H9 (cell line): ENCODE results near the gene CD79B. TPM values are rescaled to one million over a fixed set of nuclear protein-coding genes. Genes with fewer than 3 reads are reported as not detected.

Experiments
- DNase-seq: peaks from one replicate; pipeline ENCODE4 v3.0.0-alpha.2; 2017
- H2AFZ ChIP-seq: one replicate; pipeline ENCODE4 v1.6.1; 2013; ENCODE audit warnings: mild to moderate bottlenecking, low read length, control low read depth, moderate library complexity
- H2AK5ac ChIP-seq: 2 replicates; pipeline ENCODE4 v1.6.1; 2013; ENCODE audit warnings: low read length, control low read depth, mixed read lengths; ENCODE audit not compliant: insufficient read length
- H2BK120ac ChIP-seq: one replicate; pipeline ENCODE4 v1.6.1; 2013; ENCODE audit warnings: low read depth, mild to moderate bottlenecking, low read length, control low read depth, inconsistent platforms; ENCODE audit not compliant: poor library complexity, severe bottlenecking
- H2BK12ac ChIP-seq: 2 replicates; pipeline ENCODE4 v1.6.1; 2013; ENCODE audit warnings: low read length, control low read depth, mixed read lengths, low read depth; ENCODE audit not compliant: insufficient read length
- H2BK15ac ChIP-seq: 2 replicates; pipeline ENCODE4 v1.6.1; 2013; ENCODE audit warnings: low read depth, low read length, control low read depth
- H2BK20ac ChIP-seq: one replicate; pipeline ENCODE4 v1.6.1; 2013; ENCODE audit warnings: low read depth, mild to moderate bottlenecking, low read length, control low read depth, inconsistent platforms; ENCODE audit not compliant: poor library complexity, severe bottlenecking
- H2BK5ac ChIP-seq: 2 replicates; pipeline ENCODE4 v1.6.1; 2013; ENCODE audit warnings: low read length, control low read depth, mixed read lengths; ENCODE audit not compliant: insufficient read length
- H3K14ac ChIP-seq: 2 replicates; pipeline ENCODE4 v1.6.1; 2013; ENCODE audit warnings: low read length, control low read depth; ENCODE audit not compliant: insufficient read depth
- H3K18ac ChIP-seq: 2 replicates; pipeline ENCODE4 v1.6.1; 2013; ENCODE audit warnings: low read depth, mild to moderate bottlenecking, mixed read lengths, low read length, control low read depth; ENCODE audit not compliant: insufficient read length
- H3K23ac ChIP-seq: 2 replicates; pipeline ENCODE4 v1.6.1; 2013; ENCODE audit warnings: low read length, control low read depth, mixed read lengths, low read depth; ENCODE audit not compliant: insufficient read length
- H3K23me2 ChIP-seq: 2 replicates; pipeline ENCODE4 v1.6.1; 2013; ENCODE audit warnings: low read depth, mild to moderate bottlenecking, mixed read lengths, low read length, control low read depth; ENCODE audit not compliant: insufficient read length, poor library complexity, severe bottlenecking
- H3K27ac ChIP-seq: 2 replicates; pipeline ENCODE4 v1.5.1; 2013; ENCODE audit warnings: low read length, control low read depth, mixed read lengths, low read depth; ENCODE audit not compliant: insufficient read length
- H3K27me3 ChIP-seq: 2 replicates; pipeline ENCODE4 v1.6.1; 2013; ENCODE audit warnings: low read length, control low read depth, inconsistent platforms; ENCODE audit not compliant: insufficient read depth
- H3K4ac ChIP-seq: 2 replicates; pipeline ENCODE4 v1.6.1; 2013; ENCODE audit warnings: low read depth, mild to moderate bottlenecking, control low read depth, inconsistent platforms, low read length, moderate library complexity
- H3K4me1 ChIP-seq: 2 replicates; pipeline ENCODE4 v1.6.1; 2013; ENCODE audit warnings: low read length, control low read depth, inconsistent platforms; ENCODE audit not compliant: insufficient read depth
- H3K4me2 ChIP-seq: 2 replicates; pipeline ENCODE4 v1.6.1; 2013; ENCODE audit warnings: low read length, control low read depth, mixed read lengths; ENCODE audit not compliant: insufficient read length, insufficient read depth
- H3K56ac ChIP-seq: 2 replicates; pipeline ENCODE4 v1.6.1; 2013; ENCODE audit warnings: low read depth, mild to moderate bottlenecking, mixed read lengths, low read length, control low read depth; ENCODE audit not compliant: insufficient read length
- H3K79me1 ChIP-seq: 2 replicates; pipeline ENCODE4 v1.6.1; 2013; ENCODE audit warnings: low read depth, mild to moderate bottlenecking, moderate library complexity, low read length, control low read depth, inconsistent platforms; ENCODE audit not compliant: insufficient read depth, poor library complexity, severe bottlenecking
- H3K79me2 ChIP-seq: 2 replicates; pipeline ENCODE4 v1.6.1; 2013; ENCODE audit warnings: low read length, control low read depth, inconsistent platforms; ENCODE audit not compliant: insufficient read depth
- H3K9ac ChIP-seq: 2 replicates; pipeline ENCODE4 v1.6.1; 2013; ENCODE audit warnings: low read length, control low read depth, mixed read lengths; ENCODE audit not compliant: insufficient read length; ENCODE audit errors: extremely low read depth
- H3K9me3 ChIP-seq: one replicate; pipeline ENCODE4 v1.6.1; 2013; ENCODE audit warnings: low read depth, low read length, inconsistent platforms; ENCODE audit not compliant: control insufficient read depth
- H3T11ph ChIP-seq: one replicate; pipeline ENCODE4 v1.6.1; 2013; ENCODE audit warnings: mild to moderate bottlenecking, low read length, control low read depth, inconsistent platforms
- H4K20me1 ChIP-seq: one replicate; pipeline ENCODE4 v1.6.1; 2013; ENCODE audit not compliant: control insufficient read depth, insufficient read length, insufficient read depth
- H4K5ac ChIP-seq: 2 replicates; pipeline ENCODE4 v1.6.1; 2013; ENCODE audit warnings: low read depth, mild to moderate bottlenecking, mixed read lengths, low read length, control low read depth; ENCODE audit not compliant: insufficient read length
- H4K8ac ChIP-seq: replicated peaks from 2 replicates; pipeline ENCODE4 v1.6.1; 2013; ENCODE audit warnings: low read length, control low read depth, mixed read lengths, low read depth; ENCODE audit not compliant: insufficient read length
- H4K91ac ChIP-seq: 2 replicates; pipeline ENCODE4 v1.6.1; 2013; ENCODE audit warnings: low read depth, mild to moderate bottlenecking, moderate library complexity, mixed read lengths, low read length, control low read depth; ENCODE audit not compliant: insufficient read length
- H3K27ac Mint-ChIP-seq, 3 experiments: 2 replicates in 2 of 3; 3 replicates in 1 of 3; pipeline ENCODE4 v1.8.0; 2020 to 2021; ENCODE audit warnings: mixed read lengths in 3 of 3, mild to moderate bottlenecking in 1 of 3, moderate library complexity in 1 of 3
- H3K27me3 Mint-ChIP-seq: 2 replicates; pipeline ENCODE4 v1.8.0; 2021; ENCODE audit warnings: low read depth, mild to moderate bottlenecking, moderate library complexity, mixed read lengths
- H3K36me3 Mint-ChIP-seq, 3 experiments: 2 replicates in 2 of 3; 3 replicates in 1 of 3; pipeline ENCODE4 v1.8.0; 2020 to 2021; ENCODE audit warnings: low read depth in 3 of 3, mixed read lengths in 3 of 3; ENCODE audit not compliant: insufficient read depth in 1 of 3
- H3K4me1 Mint-ChIP-seq, 2 experiments: 2 replicates each; pipeline ENCODE4 v1.8.0; 2020; ENCODE audit warnings: mixed read lengths in 2 of 2
- H3K4me3 Mint-ChIP-seq, 2 experiments: 2 replicates in 1 of 2; 3 replicates in 1 of 2; pipeline ENCODE4 v1.8.0; 2020 to 2021; ENCODE audit warnings: mild to moderate bottlenecking in 2 of 2, mixed read lengths in 2 of 2, moderate library complexity in 1 of 2
- H3K9me3 Mint-ChIP-seq, 2 experiments: 2 replicates in 1 of 2; 3 replicates in 1 of 2; pipeline ENCODE4 v1.8.0; 2020; ENCODE audit warnings: mild to moderate bottlenecking in 2 of 2, mixed read lengths in 2 of 2, moderate library complexity in 1 of 2
- WGBS: extraction: QIAGEN DNeasy Blood & Tissue Kit; methylation state at CpG from one replicate; pipeline ENCODE4 v1.1.7; 2013; ENCODE audit warnings: missing lambda C conversion rate, low lambda C conversion rate, mixed read lengths; ENCODE audit not compliant: insufficient read length; ENCODE audit errors: extremely low coverage; 5-methylcytosine and 5-hydroxymethylcytosine counted together
- total RNA-seq: library from RNA; stranded (reverse); gene quantifications from 2 replicates; pipeline ENCODE4 v1.2.1, GENCODE V29; 2021
- TF ChIP-seq, protein P1 (sequence below): fragments of 200-600 bp; sonication (generic); conservative IDR thresholded peaks from 3 replicates; pipeline ENCODE4 v1.8.0; 2021; ENCODE audit warnings: antibody characterized with exemption, mild to moderate bottlenecking

Gene CD79B
- total RNA-seq, 1 experiment from 2014 or later, result 0.96 TPM

DNA sequence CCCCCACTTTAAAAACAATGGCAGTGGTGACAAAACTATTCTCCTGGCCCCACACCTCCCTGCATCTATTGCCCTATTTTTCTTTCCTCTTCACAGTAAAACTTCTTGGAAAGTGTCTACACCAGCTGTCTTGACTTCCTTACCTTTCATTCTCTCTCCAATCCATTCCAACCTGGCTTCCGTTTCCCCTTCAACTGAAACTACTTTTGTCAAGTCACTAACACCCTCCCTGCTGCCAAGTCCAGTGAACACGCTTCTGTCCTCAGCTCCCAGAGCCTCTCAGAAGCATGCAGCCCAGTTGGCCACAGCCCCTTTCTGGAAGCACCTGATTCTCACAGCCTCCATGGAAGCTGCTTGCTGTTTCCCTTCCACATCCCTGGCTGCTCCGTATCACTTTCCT is 44.6 kb upstream of the CD79B start:
- H3K56ac ChIP-seq, result no peak overlapping the region
- no peak overlapping the region for H3K23ac ChIP-seq
- H3K14ac ChIP-seq, result no peak overlapping the region
- H2AK5ac ChIP-seq, result no peak overlapping the region
- H3K27ac Mint-ChIP-seq, result no peak overlapping the region
- H3K9me3 Mint-ChIP-seq, result peaks cover 2 to 3% of the 10 kb centered on the region in 2 experiments; a peak in 4 of 5 replicates
- H3K4me1 ChIP-seq, result no peaks in the 10 kb centered on the region
- no peaks in the 10 kb centered on the region for H3K79me1 ChIP-seq
- H2BK5ac ChIP-seq, result no peak overlapping the region
- TF ChIP-seq, protein P1, sequence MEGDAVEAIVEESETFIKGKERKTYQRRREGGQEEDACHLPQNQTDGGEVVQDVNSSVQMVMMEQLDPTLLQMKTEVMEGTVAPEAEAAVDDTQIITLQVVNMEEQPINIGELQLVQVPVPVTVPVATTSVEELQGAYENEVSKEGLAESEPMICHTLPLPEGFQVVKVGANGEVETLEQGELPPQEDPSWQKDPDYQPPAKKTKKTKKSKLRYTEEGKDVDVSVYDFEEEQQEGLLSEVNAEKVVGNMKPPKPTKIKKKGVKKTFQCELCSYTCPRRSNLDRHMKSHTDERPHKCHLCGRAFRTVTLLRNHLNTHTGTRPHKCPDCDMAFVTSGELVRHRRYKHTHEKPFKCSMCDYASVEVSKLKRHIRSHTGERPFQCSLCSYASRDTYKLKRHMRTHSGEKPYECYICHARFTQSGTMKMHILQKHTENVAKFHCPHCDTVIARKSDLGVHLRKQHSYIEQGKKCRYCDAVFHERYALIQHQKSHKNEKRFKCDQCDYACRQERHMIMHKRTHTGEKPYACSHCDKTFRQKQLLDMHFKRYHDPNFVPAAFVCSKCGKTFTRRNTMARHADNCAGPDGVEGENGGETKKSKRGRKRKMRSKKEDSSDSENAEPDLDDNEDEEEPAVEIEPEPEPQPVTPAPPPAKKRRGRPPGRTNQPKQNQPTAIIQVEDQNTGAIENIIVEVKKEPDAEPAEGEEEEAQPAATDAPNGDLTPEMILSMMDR, result no peak
- H3K4me2 ChIP-seq, result no peak overlapping the region
- H4K8ac ChIP-seq, result no peak overlapping the region
- H3K27ac ChIP-seq, result no peak overlapping the region
- no peaks in the 10 kb centered on the region; the same call in none of the 2 replicates for H3K27me3 Mint-ChIP-seq
- peaks cover 0 to 1% (median under 1%) of the 10 kb centered on the region in 3 experiments; a peak in 2 of 7 replicates for H3K36me3 Mint-ChIP-seq
- H4K5ac ChIP-seq, result no peak overlapping the region
- H2BK15ac ChIP-seq, result no peak overlapping the region
- H3K4ac ChIP-seq, result no peak overlapping the region
- H3K4me3 Mint-ChIP-seq, result no peak overlapping the region
- no peak overlapping the region for H2BK20ac ChIP-seq
- H2BK120ac ChIP-seq, result no peak overlapping the region
- WGBS, result no CpG with 5 or more reads among the region's 3 CpGs
- H4K91ac ChIP-seq, result no peak overlapping the region
- no peaks in the 10 kb centered on the region for H3K23me2 ChIP-seq
- no peak overlapping the region for H3K9ac ChIP-seq
- H3K4me1 Mint-ChIP-seq, result peaks cover 7 to 10% of the 10 kb centered on the region in 2 experiments
- H2AFZ ChIP-seq, result no peak overlapping the region
- no peaks in the 10 kb centered on the region for H3K79me2 ChIP-seq
- H3K9me3 ChIP-seq, result peaks cover under 1% of the 10 kb centered on the region
- H3K18ac ChIP-seq, result no peak overlapping the region
- H2BK12ac ChIP-seq, result no peak overlapping the region
- DNase-seq, result no peak
- H3K27me3 ChIP-seq, result no peaks in the 10 kb centered on the region
- no peak overlapping the region for H3T11ph ChIP-seq
- H4K20me1 ChIP-seq, result no peaks in the 10 kb centered on the region
